Liver (tissue), 3 donors: ENCODE results near the gene PROB1.

Experiments used
- HNF4A ChIP-seq, 2 donors: conservative IDR thresholded peaks; 2 replicates each; pipeline ENCODE4 v1.6.1; 2016; ENCODE audit warnings: antibody characterized with exemption in 2 of 2, mild to moderate bottlenecking in 2 of 2
- JUND ChIP-seq, 2 donors: IDR thresholded peaks; 2 replicates each; pipeline ENCODE4 v1.6.1; 2016; ENCODE audit warnings: antibody characterized with exemption in 2 of 2
- NR2F2 ChIP-seq: IDR thresholded peaks from 2 replicates; pipeline ENCODE4 v1.6.1; 2016; ENCODE audit warnings: antibody characterized with exemption
- RXRA ChIP-seq, 2 donors: IDR thresholded peaks; 2 replicates each; pipeline ENCODE4 v1.6.1; 2017 to 2018; ENCODE audit warnings: antibody characterized with exemption in 2 of 2, mild to moderate bottlenecking in 1 of 2
- TAF1 ChIP-seq: conservative IDR thresholded peaks from 2 replicates; pipeline ENCODE4 v1.6.1; 2016; ENCODE audit warnings: antibody characterized with exemption, mild to moderate bottlenecking
- YY1 ChIP-seq: IDR thresholded peaks from 2 replicates; pipeline ENCODE4 v1.6.1; 2016; ENCODE audit warnings: antibody characterized with exemption, mild to moderate bottlenecking
- TF ChIP-seq, protein P1 (sequence below): IDR thresholded peaks from 2 replicates; pipeline ENCODE4 v1.6.1; 2016; ENCODE audit warnings: antibody characterized with exemption
- TF ChIP-seq, protein P2 (sequence below): fragments of 150-350 bp; IDR thresholded peaks from 2 replicates; pipeline ENCODE4 v1.5.1; 2017; ENCODE audit warnings: improper control_type of control experiment, low read depth, low read length; ENCODE audit not compliant: missing input control
- TF ChIP-seq, protein P3 (sequence below): IDR thresholded peaks from 2 replicates; pipeline ENCODE4 v1.6.1; 2016; ENCODE audit warnings: antibody characterized with exemption
- TF ChIP-seq, protein P4 (sequence below): IDR thresholded peaks from 2 replicates; pipeline ENCODE4 v1.6.1; 2016; ENCODE audit warnings: antibody characterized with exemption, mild to moderate bottlenecking
- donor health status: healthy.
- donor health status: healthy.

DNA sequence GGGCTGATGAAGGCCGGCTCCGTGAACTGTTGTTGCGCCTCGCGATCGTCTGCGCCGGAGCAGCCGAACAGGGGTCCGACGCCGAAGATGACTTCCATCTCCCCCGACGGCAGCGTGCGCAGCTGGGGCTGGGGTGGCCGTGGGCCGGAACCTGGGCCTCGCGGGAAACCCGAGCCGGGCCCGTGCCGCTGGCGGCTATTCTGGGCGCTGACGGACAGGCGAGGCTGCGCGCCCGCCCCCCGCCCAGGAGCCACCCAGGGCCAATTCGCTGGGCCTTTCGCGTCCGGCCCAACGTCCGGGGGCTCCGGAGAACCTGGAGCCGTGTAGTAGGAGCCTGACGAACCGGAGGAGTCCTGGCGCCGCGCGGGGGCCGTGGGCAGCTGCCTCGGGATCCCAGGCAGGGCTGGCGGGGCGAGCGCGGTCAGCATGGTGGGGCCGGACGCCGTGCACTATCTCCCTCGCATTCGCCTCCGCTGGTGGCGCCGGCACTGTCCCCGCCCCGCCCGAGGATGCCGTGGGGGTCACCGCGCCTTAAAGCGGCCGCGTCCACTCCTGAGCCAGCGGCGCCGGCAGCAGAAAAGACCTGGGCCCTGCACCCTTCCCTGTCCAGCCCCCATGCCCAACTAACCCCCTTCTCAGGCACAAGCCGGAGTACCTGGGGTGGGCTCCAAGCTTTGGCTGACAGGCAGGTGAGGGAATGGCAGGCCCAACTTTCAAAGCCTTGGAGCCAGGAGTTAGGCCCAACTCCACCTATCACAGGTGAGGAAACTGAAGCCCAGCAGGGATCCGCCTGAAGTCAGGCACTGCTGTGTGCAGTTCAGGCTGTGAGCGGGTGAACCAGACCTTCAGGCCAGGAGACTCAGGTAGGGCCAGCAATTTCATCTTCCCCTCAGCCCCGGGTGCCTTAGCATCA is at the start of gene PROB1:
- TF ChIP-seq, protein P1, sequence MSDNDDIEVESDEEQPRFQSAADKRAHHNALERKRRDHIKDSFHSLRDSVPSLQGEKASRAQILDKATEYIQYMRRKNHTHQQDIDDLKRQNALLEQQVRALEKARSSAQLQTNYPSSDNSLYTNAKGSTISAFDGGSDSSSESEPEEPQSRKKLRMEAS = no peak
- TF ChIP-seq, protein P2, sequence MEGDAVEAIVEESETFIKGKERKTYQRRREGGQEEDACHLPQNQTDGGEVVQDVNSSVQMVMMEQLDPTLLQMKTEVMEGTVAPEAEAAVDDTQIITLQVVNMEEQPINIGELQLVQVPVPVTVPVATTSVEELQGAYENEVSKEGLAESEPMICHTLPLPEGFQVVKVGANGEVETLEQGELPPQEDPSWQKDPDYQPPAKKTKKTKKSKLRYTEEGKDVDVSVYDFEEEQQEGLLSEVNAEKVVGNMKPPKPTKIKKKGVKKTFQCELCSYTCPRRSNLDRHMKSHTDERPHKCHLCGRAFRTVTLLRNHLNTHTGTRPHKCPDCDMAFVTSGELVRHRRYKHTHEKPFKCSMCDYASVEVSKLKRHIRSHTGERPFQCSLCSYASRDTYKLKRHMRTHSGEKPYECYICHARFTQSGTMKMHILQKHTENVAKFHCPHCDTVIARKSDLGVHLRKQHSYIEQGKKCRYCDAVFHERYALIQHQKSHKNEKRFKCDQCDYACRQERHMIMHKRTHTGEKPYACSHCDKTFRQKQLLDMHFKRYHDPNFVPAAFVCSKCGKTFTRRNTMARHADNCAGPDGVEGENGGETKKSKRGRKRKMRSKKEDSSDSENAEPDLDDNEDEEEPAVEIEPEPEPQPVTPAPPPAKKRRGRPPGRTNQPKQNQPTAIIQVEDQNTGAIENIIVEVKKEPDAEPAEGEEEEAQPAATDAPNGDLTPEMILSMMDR = no peak
- TF ChIP-seq TAF1 (no peak), YY1 (no peak), HNF4A (conservative IDR thresholded peaks at IDR 0.05) (no peak), NR2F2 (no peak), RXRA (IDR thresholded peaks at IDR 0.05) (no peak), JUND (IDR thresholded peaks at IDR 0.05) (no peak)
- TF ChIP-seq, protein P3, sequence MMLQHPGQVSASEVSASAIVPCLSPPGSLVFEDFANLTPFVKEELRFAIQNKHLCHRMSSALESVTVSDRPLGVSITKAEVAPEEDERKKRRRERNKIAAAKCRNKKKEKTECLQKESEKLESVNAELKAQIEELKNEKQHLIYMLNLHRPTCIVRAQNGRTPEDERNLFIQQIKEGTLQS = no peak
- TF ChIP-seq, protein P4, sequence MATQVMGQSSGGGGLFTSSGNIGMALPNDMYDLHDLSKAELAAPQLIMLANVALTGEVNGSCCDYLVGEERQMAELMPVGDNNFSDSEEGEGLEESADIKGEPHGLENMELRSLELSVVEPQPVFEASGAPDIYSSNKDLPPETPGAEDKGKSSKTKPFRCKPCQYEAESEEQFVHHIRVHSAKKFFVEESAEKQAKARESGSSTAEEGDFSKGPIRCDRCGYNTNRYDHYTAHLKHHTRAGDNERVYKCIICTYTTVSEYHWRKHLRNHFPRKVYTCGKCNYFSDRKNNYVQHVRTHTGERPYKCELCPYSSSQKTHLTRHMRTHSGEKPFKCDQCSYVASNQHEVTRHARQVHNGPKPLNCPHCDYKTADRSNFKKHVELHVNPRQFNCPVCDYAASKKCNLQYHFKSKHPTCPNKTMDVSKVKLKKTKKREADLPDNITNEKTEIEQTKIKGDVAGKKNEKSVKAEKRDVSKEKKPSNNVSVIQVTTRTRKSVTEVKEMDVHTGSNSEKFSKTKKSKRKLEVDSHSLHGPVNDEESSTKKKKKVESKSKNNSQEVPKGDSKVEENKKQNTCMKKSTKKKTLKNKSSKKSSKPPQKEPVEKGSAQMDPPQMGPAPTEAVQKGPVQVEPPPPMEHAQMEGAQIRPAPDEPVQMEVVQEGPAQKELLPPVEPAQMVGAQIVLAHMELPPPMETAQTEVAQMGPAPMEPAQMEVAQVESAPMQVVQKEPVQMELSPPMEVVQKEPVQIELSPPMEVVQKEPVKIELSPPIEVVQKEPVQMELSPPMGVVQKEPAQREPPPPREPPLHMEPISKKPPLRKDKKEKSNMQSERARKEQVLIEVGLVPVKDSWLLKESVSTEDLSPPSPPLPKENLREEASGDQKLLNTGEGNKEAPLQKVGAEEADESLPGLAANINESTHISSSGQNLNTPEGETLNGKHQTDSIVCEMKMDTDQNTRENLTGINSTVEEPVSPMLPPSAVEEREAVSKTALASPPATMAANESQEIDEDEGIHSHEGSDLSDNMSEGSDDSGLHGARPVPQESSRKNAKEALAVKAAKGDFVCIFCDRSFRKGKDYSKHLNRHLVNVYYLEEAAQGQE = no peak
